Astrocyte (in vitro differentiated cells and primary cell): Measurements from ENCODE around the gene FAM131A.

ENCODE experiments used
- CTCF ChIP-seq: IDR thresholded peaks from 2 replicates; pipeline ENCODE4 v1.5.1; 2011; ENCODE audit warnings: low read depth, mild to moderate bottlenecking, inconsistent platforms, low read length, moderate library complexity; ENCODE audit not compliant: insufficient read depth
- EZH2 ChIP-seq: IDR thresholded peaks from 2 replicates; pipeline ENCODE4 v1.6.1; 2012; ENCODE audit warnings: mild to moderate bottlenecking, low read length, inconsistent platforms; ENCODE audit not compliant: insufficient read depth

DNA sequence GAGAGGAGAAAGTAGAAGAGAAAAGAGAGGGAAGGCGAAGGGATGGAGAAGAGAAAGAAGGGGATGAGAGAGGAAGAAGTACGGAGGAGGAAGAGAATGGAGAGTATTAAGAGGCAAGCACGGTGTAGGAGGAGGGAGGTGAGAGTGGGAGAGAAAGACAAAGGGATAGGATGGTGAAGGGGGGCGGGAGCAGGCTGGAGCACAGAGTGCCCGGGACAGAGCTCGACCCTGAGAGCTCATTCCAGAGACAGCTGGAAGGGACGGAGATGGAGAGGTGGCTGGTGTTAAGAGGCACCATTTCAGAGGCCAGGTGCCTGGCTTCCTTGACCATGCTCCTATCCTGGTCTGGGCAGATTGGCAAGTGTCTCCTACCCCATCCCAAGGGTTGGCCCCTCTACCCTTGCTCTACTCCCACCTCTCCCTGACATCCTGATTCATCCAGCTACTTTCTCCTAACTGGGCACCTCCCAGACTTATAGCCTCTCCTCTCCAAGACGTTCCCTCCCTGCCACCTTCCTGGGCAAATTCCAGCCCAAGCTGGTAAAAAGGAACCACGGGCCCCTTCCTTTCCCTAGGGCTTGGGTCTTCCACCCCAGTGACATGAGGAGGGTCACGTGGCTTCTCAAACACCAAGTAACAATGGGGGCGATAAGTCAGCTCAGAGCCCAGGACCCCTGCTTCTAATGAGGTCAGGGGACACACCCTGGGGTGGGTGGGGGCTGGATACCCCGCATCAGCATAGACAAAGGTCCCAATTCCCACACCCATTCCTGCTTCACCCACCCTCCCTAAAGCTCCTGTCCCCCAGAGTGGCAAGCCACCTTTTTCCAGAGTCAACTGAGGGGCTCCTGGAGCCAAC is 22.9 kb downstream of the FAM131A start:
- TF ChIP-seq CTCF (no peak), EZH2 (no peak)
